Activated CD4-positive, alpha-beta T cell treated with anti-CD3 and anti-CD28 coated beads, Interleukin-2, amount 10 ng/mL, durations not matched to agents 24 days and 14 days (primary cell): Measurements from ENCODE around the gene MBD5. TPM values are rescaled to one million over a fixed set of nuclear protein-coding genes. Genes with fewer than 3 reads are reported as not detected.
"Not testable (repeated sequence)": the region's sequence is repeated elsewhere in the genome, so short reads cannot be mapped to it uniquely, and the experiment has no call there.

Experiments used
- DNase-seq: peaks from one replicate; pipeline ENCODE4 v3.0.0; 2022
- H3K27ac Mint-ChIP-seq: one replicate; pipeline ENCODE4 v1.8.0; 2022; ENCODE audit warnings: mild to moderate bottlenecking, mixed read lengths
- H3K27me3 Mint-ChIP-seq: one replicate; pipeline ENCODE4 v1.8.0; 2022; ENCODE audit warnings: mixed read lengths
- H3K36me3 Mint-ChIP-seq: one replicate; pipeline ENCODE4 v1.8.0; 2022; ENCODE audit warnings: low read depth, mild to moderate bottlenecking, mixed read lengths
- H3K4me1 Mint-ChIP-seq: one replicate; pipeline ENCODE4 v1.8.0; 2021; ENCODE audit warnings: mixed read lengths
- H3K4me3 Mint-ChIP-seq: one replicate; pipeline ENCODE4 v1.8.0; 2022; ENCODE audit warnings: mild to moderate bottlenecking, moderate library complexity, mixed read lengths
- H3K9me3 Mint-ChIP-seq: one replicate; pipeline ENCODE4 v1.8.0; 2021; ENCODE audit warnings: mixed read lengths
- intact Hi-C: fragments of 100-400 bp; cut with micrococcal nuclease; formaldehyde crosslinking; loops from one replicate; pipeline ENCODE4 v1.15.1; 2023
- total RNA-seq: library from RNA; stranded (reverse); gene quantifications from 2 replicates; pipeline ENCODE4 v1.2.3, GENCODE V29; 2022

The MBD5 gene
- total RNA-seq = 20.4 and 24.6 TPM in 2 replicates

DNA sequence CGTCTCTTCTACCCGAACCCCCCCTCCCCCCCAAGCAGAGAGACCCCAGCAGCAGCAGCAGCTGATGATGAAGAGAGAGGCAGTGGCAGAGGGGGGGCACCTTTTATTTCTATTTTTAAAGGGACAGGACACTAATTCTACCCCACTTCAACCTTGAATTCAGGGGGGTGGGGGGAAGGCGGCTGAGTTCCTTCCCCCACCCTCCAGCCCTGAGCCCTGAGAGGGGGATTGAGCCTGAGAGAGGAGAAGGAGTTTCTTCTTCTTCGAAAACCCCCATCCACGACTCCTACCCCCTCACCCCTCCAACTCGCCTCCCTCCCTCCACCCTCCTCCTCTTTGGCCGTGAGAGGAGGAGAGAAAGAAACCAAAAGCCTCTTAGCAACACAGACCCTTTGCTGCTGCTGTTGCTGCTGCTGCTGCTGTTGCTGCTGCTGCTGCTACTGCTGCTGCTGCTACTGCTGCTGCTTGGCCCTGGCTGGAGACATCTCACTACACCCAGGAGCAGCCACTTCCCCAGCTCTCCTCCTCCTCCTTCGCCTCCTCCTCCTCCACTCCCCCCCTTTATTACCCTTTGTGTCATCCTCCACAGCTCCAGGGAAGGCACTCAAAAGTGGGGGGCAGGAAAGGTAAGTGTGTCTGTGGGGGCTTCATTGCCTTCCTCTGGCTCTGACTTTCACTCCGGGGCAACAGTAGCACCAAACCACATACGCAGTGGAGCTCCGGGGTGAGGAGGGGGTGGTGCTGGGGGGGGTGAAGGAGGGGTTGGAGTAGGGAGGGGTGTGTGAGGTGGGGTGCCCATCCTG is at the start of gene MBD5:
Gene MBD5, plus strand, starts transcription at position 33 of the 803 bp plus-strand sequence.
- H3K36me3 Mint-ChIP-seq = peaks cover 7% of the 10 kb centered on the region
- no peaks in the 10 kb centered on the region for H3K27me3 Mint-ChIP-seq
- H3K4me1 Mint-ChIP-seq = peaks cover 48% of the 10 kb centered on the region
- peak within 1 kb of the TSS; percentile 93 for H3K27ac Mint-ChIP-seq
- H3K9me3 Mint-ChIP-seq = no peaks in the 10 kb centered on the region
- peak within 1 kb of the TSS; percentile 94 for H3K4me3 Mint-ChIP-seq
- peak; percentile 90 for DNase-seq
- intact Hi-C loops = loop anchor here (1.0 to 5.0 kb wide), 5 partner anchors 176 to 906 kb away; partner anchors contain the start of gene ACVR2A

DNA sequence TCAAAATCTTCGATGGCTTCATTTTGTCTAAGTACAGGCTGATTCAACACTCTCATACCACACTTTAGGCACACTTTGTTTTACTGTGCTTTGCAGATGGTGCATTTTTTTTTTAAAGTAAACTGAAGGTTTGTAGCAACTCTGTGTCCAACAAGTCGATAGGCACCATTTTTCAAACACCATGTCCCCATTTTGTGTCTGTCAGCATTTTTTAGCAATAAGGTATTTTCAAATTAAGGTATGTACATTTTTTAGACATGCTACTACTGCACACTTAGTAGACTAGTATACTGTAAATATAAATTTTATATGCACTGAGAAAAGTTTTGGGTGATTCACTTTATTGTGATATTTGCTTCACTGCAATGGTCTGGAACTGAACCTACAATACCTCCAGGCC is 44.8 kb upstream of the MBD5 start:
- intact Hi-C loops = no loop called here
- Mint-ChIP-seq H3K4me1 (peaks cover 3% of the 10 kb centered on the region), H3K4me3 (no peak overlapping the region), H3K36me3 (peaks cover 20% of the 10 kb centered on the region), H3K9me3 (no peaks in the 10 kb centered on the region), H3K27ac (no peak overlapping the region), H3K27me3 (no peaks in the 10 kb centered on the region)
- DNase-seq = no peak

DNA sequence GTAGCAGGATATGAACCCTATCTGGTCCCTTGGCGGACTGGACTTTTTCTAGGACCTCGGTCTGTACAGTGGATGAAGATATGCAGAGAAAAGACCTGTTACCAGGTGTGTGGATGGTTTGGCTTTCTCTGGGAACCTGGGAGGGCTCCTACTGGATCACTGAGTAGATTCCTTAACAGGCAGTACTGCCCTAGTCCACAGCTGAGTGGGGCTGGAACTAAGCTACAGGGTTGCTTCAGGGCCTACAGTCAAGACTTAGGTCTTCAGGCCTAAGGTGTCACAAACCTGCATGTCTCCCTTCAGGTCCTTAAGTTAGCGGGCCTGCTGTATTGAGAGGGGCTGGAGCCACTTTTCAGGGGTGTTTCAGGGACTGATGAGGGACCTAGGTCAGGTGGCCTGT is 43.2 kb upstream of the MBD5 start:
- intact Hi-C loops = no loop called here
- no peak overlapping the region for H3K4me3 Mint-ChIP-seq
- no peaks in the 10 kb centered on the region for H3K27me3 Mint-ChIP-seq
- peaks cover 14% of the 10 kb centered on the region for H3K36me3 Mint-ChIP-seq
- H3K27ac Mint-ChIP-seq = no peak overlapping the region
- peaks cover 4% of the 10 kb centered on the region for H3K4me1 Mint-ChIP-seq
- no peak for DNase-seq
- no peaks in the 10 kb centered on the region for H3K9me3 Mint-ChIP-seq

DNA sequence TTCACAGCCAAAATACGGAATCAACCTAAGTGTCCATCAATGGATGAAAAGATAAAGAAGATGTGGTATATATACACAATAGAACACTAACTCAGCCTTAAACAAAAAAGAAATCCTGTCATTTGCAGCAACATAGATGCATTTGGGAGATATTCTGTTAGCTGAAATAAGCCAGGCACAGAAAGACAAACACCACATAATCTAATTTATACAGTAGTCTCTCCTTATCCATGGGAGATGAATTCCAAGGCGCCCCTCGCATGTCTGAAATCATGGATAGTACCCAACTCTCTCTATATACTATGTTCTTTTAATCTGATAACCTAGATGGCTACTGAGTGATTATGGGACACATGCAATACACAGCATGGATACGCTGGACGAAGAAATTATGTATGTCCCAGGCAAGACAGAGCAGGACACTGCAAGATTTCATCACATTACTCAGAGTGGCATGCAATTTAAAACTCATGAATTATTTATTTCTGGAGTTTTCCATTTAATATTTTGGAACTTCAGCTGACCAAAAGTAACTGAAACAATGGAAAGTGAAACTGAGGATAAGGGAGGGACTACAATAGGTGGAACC is 39.9 kb upstream of the MBD5 start:
- peaks cover 6% of the 10 kb centered on the region for H3K4me1 Mint-ChIP-seq
- no peak overlapping the region for H3K4me3 Mint-ChIP-seq
- H3K27me3 Mint-ChIP-seq = no peaks in the 10 kb centered on the region
- no peak overlapping the region for H3K27ac Mint-ChIP-seq
- peaks cover 10% of the 10 kb centered on the region for H3K36me3 Mint-ChIP-seq
- no peak for DNase-seq
- H3K9me3 Mint-ChIP-seq = no peaks in the 10 kb centered on the region
- intact Hi-C loops = no loop called here

DNA sequence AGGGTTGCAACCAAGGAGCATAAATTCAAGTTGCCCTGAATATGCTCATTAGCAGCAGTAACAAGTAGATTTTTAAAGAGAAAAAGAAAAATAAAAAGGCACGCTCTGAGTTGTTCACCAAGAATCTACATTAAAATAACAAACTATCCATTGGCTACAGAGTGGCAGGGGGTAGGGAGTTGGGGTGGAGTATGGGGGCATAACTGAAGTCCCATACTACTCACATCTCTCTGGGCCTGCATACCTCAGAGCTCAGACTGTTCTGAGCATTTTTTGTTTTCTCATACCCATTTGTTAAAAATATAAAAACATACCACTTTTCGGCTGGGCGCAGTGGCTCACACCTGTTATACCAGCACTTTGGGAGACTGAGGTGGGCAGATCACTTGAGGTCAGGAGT is 31.8 kb upstream of the MBD5 start:
- intact Hi-C loops = loop anchor here (1.0 to 5.0 kb wide), 2 partner anchors 212 to 998 kb away; no protein-coding TSS in a partner anchor
- Mint-ChIP-seq H3K27me3 (no peaks in the 10 kb centered on the region), H3K9me3 (no peaks in the 10 kb centered on the region)

DNA sequence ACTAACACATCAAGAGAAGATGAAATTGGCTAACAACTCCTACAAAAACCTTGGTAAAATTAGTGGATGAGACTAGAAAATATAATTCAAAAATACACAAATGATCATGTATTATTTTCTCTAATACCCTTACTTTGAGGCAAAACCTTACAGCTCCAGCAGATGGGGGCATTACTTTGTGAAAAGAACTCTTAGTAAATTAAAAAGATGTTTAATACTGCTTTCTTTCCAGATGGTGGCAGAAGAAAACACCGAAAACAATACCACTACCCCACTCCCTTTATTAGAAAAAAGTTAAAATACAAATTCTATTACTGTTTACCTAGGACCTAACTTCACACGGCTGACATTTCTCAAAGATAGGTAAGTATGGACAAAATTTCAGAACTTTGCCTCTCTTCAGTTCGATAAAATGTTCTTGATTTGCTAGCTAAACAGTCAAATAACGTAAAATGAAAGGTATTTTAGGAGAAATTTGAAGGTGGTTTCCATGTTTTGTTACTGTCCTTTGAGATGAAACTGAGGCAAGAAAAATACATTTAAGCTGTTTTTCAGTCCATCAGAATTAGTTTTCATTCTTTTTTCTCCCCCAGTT is 31.0 kb upstream of the MBD5 start:
- intact Hi-C loops = loop anchor here (1.0 to 5.0 kb wide), 3 partner anchors 211 to 997 kb away; no protein-coding TSS in a partner anchor
- DNase-seq = peak; percentile 72
- Mint-ChIP-seq H3K27ac (no peak overlapping the region), H3K4me3 (no peak overlapping the region), H3K4me1 (peaks cover 7% of the 10 kb centered on the region), H3K27me3 (no peaks in the 10 kb centered on the region), H3K9me3 (no peaks in the 10 kb centered on the region), H3K36me3 (peaks cover 5% of the 10 kb centered on the region)

More for the DNA sequence above, 31.8 kb upstream of the MBD5 start:
- Mint-ChIP-seq H3K4me1 (peaks cover 7% of the 10 kb centered on the region), H3K4me3 (no peak overlapping the region), H3K27ac (no peak overlapping the region), H3K36me3 (peaks cover 1% of the 10 kb centered on the region)
- no peak for DNase-seq

DNA sequence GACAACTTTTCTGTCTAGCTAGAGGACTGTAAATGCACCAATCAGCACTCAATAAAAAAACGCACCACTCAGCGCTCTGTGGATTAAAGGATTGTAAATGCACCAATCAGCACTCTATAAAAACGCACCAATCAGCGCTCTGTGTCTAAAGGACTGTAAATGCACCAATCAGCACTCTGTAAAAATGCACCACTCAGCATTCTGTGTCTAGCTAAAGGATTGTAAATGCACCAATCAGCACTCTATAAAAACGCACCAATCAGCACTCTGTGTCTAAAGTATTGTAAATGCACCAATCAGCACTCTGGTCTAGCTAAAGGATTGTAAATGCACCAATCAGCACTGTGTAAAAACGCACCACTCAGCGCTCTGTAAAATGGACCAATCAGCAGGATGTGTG is 25.9 kb upstream of the MBD5 start:
- H3K36me3 Mint-ChIP-seq = peaks cover 16% of the 10 kb centered on the region
- H3K4me3 Mint-ChIP-seq, H3K27me3 Mint-ChIP-seq, intact Hi-C loops, DNase-seq, H3K9me3 Mint-ChIP-seq, H3K27ac Mint-ChIP-seq: not testable (repeated sequence)
- peaks cover 12% of the 10 kb centered on the region for H3K4me1 Mint-ChIP-seq

DNA sequence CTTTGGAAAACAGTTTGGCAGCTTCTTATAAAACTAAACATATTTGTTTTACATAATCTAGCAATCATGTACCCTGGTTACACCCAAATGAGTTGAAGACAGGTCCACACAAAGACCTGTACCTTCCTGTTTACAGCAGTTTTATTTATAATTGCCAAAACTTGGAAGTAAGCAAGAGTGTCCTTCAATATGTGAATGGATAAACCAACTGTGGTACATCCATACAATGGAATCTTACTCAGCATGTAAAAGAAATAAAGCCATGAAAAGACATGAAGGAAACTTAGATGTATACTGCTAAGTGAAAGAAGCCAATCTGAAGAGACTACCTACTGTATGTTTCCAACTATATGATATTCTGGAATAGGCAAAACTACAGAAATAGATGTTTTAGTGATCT is 24.1 kb upstream of the MBD5 start:
- peaks cover 18% of the 10 kb centered on the region for H3K36me3 Mint-ChIP-seq
- intact Hi-C loops = no loop called here
- no peaks in the 10 kb centered on the region for H3K27me3 Mint-ChIP-seq
- H3K4me3 Mint-ChIP-seq = no peak overlapping the region
- H3K27ac Mint-ChIP-seq = no peak overlapping the region
- peaks cover 14% of the 10 kb centered on the region for H3K4me1 Mint-ChIP-seq
- DNase-seq = no peak
- H3K9me3 Mint-ChIP-seq = peaks cover 8% of the 10 kb centered on the region

DNA sequence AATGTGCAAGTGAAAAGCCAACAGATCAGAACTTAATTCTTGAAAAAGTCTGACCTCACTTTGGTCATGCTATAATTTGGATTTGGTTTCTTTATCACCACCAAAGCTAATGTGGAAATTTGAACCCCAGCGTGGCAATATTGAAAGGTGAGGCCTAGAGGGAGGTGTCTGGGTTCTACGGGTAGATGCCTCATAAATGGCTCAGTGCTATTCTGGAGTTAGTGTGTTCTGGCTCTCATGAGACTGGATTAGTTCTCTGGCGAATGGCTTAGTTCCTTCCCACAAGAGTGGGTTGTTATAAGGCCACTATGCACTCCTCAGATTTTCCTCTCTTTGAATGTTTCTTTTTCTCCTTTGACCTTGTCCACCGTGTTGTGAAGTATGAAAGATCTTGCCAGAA is 22.7 kb upstream of the MBD5 start:
- H3K27me3 Mint-ChIP-seq = no peaks in the 10 kb centered on the region
- no peak overlapping the region for H3K27ac Mint-ChIP-seq
- no peak for DNase-seq
- peaks cover 9% of the 10 kb centered on the region for H3K4me1 Mint-ChIP-seq
- H3K9me3 Mint-ChIP-seq = peaks cover 18% of the 10 kb centered on the region
- intact Hi-C loops = no loop called here
- H3K36me3 Mint-ChIP-seq = peaks cover 26% of the 10 kb centered on the region
- H3K4me3 Mint-ChIP-seq = no peak overlapping the region

DNA sequence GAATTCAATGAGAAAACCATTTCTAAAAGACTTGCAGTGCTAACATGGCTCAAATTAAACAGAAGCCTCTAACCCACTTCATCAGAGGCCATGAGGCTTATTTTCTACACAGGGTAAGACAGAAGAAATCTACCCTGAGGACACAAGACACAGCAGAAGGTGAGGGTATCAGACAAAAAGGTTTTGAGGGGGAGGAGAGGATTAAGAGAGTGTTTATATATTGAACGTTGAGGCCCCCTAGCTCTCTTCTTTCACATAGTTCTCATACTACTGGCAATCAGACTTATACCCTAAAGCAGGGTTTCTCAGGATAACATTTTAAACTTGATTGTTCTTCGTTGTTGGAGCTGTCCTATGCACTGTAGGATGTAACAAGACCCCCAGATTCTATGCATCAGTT is 21.8 kb upstream of the MBD5 start:
- Mint-ChIP-seq H3K36me3 (peaks cover 29% of the 10 kb centered on the region), H3K9me3 (peaks cover 22% of the 10 kb centered on the region), H3K27me3 (no peaks in the 10 kb centered on the region), H3K27ac (no peak overlapping the region), H3K4me1 (peaks cover 9% of the 10 kb centered on the region), H3K4me3 (no peak overlapping the region)
- no peak for DNase-seq
- intact Hi-C loops = no loop called here

DNA sequence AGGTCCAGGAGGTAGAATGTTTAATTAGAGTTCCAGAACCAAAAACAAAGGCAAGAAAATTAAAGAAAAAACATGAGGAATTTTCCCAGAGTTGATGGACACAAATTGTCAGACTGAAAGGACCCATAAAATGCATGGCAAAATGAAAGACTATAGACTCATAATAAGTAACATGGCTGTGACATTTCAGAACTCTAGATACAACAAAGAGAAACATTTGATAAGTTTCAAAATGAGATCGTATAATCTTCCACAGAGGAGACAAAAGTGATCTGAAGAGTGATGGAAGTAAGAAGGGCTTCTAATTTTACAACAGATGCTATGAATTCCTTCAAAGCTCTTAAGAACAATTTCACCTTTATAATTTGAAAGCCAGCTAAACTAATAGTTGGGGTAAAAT is 20.8 kb upstream of the MBD5 start:
- no peak overlapping the region for H3K4me3 Mint-ChIP-seq
- H3K4me1 Mint-ChIP-seq = peaks cover 9% of the 10 kb centered on the region
- no peak for DNase-seq
- no peak overlapping the region for H3K27ac Mint-ChIP-seq
- H3K27me3 Mint-ChIP-seq = no peaks in the 10 kb centered on the region
- peaks cover 29% of the 10 kb centered on the region for H3K36me3 Mint-ChIP-seq
- peaks cover 22% of the 10 kb centered on the region for H3K9me3 Mint-ChIP-seq
- intact Hi-C loops = no loop called here

DNA sequence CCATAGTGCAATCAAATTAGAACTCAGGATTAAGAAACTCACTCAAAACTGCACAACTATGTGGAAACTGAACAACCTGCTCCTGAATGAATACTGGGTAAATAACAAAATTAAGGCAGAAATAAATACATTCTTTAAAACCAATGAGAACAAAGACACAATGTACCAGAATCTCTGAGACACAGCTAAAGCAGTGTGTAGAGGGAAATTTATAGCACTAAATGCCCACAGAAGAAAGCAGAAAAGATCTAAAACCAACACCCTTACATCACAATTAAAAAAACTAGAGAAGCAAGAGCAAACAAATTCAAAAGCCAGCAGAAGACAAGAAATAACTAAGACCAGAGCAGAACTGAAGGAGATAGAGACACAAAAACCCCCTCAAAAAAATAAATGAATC is 18.5 kb upstream of the MBD5 start:
- intact Hi-C loops, H3K4me3 Mint-ChIP-seq: not testable (repeated sequence)
- H3K36me3 Mint-ChIP-seq = peaks cover 28% of the 10 kb centered on the region

DNA sequence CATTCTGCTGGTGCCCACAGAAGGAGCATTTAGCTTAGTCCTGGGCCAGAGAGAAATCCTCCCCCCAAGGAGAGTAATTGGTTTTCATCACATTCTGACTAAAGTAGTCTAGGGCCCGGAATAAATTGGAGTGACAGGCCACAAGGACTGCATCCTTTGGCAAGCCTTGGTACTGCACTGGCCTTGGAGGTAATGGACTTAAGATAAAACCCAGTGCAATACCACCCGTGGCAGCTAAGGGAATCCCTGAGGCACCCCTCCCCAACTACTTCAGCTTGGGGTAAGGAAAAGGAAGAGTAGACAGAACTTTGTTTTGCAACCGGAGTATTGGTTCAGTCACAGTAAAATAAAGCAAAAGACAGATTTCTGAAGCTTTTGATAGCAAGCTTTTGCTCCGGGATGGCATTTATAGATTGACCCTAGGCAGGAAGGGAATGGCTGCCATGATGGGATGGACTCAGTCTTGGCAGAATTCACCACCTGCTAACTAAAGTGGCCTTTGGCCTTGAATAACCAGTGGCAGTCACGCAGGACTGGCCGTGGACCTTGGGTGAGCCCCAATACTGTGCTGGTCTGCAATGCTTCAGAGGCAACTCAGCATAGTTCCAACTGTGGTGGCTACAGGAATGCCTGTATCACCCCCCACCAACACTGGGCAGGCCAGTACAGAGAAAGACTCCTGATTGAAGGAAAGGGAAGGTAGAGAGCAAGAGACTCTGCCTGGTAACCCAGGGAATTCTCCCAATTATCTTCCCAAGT is 14.5 kb upstream of the MBD5 start:
- H3K27me3 Mint-ChIP-seq = no peaks in the 10 kb centered on the region
- no peak for DNase-seq
- peaks cover 45% of the 10 kb centered on the region for H3K36me3 Mint-ChIP-seq
- peaks cover 29% of the 10 kb centered on the region for H3K9me3 Mint-ChIP-seq
- H3K4me1 Mint-ChIP-seq = peaks cover 4% of the 10 kb centered on the region
- H3K4me3 Mint-ChIP-seq = no peak overlapping the region
- no peak overlapping the region for H3K27ac Mint-ChIP-seq
- intact Hi-C loops = no loop called here

More for the DNA sequence above, 18.5 kb upstream of the MBD5 start:
- H3K9me3 Mint-ChIP-seq = peaks cover 15% of the 10 kb centered on the region
- not testable (repeated sequence) for H3K4me1 Mint-ChIP-seq, DNase-seq, H3K27ac Mint-ChIP-seq, H3K27me3 Mint-ChIP-seq
